Measurements from ENCODE around the gene ZNF385B.
"Not testable (repeated sequence)": the region's sequence is repeated elsewhere in the genome, so short reads cannot be mapped to it uniquely, and the experiment has no call there.

ZNF385B gene

DNA sequence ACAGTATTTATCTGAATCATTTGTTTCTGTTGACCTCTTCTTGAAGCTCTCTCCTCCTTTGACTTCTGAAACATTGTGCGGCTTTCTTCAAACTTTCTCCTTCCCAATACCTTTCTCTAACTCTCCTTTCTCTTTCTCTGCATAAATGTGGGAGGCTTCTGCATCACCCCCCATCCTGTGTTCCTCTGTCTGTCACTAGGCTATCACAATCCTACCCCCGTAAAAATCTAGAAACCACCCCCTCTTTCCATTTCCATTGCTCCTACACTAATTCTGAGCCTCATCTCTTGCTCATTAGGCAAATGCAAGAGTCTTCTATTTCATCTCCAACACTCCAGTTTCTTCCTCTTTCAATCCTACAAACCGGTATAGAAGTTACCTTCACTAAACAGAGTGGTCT, 32.2 kb upstream of the ZNF385B start:
- H3K4me3 ChIP-seq (ENCODE audit: low read depth, low read length), result no peak overlapping the region
- in situ Hi-C loops (cut with HindIII; ENCODE audit: low sequenced_read_pairs), result no loop called here
- no peak for DNase-seq (ENCODE audit: low read depth, low spot score)
- TF ChIP-seq, protein P1, sequence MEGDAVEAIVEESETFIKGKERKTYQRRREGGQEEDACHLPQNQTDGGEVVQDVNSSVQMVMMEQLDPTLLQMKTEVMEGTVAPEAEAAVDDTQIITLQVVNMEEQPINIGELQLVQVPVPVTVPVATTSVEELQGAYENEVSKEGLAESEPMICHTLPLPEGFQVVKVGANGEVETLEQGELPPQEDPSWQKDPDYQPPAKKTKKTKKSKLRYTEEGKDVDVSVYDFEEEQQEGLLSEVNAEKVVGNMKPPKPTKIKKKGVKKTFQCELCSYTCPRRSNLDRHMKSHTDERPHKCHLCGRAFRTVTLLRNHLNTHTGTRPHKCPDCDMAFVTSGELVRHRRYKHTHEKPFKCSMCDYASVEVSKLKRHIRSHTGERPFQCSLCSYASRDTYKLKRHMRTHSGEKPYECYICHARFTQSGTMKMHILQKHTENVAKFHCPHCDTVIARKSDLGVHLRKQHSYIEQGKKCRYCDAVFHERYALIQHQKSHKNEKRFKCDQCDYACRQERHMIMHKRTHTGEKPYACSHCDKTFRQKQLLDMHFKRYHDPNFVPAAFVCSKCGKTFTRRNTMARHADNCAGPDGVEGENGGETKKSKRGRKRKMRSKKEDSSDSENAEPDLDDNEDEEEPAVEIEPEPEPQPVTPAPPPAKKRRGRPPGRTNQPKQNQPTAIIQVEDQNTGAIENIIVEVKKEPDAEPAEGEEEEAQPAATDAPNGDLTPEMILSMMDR (IDR thresholded peaks at IDR 0.05; ENCODE audit: low read depth, low read length), result no peak

DNA sequence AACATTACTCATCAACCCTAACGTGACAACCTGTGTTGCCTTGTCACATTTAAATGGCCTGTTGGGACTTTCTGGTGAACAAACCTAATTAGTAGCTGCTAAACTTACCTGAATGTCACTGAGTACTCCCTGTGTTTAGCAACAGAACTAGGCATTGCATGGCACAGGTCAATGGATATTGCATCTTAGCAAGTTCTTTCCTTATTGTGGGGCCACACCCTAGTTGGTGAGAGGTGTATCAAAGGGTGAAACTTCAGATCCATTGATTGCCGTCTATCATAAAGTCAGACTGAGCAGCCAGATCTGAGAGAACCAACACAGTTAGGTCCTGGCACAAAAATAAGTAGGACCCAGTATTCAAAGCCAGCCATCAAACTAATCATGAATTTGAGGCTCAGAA, 29.8 kb upstream of the ZNF385B start:
- TF ChIP-seq, protein P1 (IDR thresholded peaks at IDR 0.05; ENCODE audit: low read depth, low read length), result no peak
- DNase-seq (ENCODE audit: low read depth, low spot score), result no peak
- no peak overlapping the region for H3K4me3 ChIP-seq (ENCODE audit: low read depth, low read length)
- in situ Hi-C loops (cut with HindIII; ENCODE audit: low sequenced_read_pairs), result no loop called here

DNA sequence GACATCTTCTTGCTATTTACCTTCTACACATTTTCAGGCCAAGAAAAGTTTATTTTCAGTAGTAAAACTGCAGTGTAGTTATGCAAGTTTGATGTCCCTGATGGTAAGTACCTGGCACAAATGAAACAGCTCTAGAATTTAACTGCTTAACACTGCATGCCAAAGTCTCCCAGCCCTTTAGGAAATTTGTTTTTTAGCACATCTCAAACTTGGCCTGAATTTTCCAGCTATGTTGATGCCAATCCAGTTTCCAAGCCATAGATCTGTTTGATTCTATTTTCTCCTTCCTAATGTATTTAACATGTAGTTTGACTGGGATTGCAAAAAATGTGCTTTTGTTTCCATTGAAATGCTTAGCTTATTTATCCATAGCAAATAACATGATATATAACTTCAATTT, 29.3 kb upstream of the ZNF385B start:
- TF ChIP-seq, protein P1 (IDR thresholded peaks at IDR 0.05; ENCODE audit: low read depth, low read length), result no peak
- no peak overlapping the region for H3K4me3 ChIP-seq (ENCODE audit: low read depth, low read length)
- in situ Hi-C loops (cut with HindIII; ENCODE audit: low sequenced_read_pairs), result no loop called here
- no peak for DNase-seq (ENCODE audit: low read depth, low spot score)

DNA sequence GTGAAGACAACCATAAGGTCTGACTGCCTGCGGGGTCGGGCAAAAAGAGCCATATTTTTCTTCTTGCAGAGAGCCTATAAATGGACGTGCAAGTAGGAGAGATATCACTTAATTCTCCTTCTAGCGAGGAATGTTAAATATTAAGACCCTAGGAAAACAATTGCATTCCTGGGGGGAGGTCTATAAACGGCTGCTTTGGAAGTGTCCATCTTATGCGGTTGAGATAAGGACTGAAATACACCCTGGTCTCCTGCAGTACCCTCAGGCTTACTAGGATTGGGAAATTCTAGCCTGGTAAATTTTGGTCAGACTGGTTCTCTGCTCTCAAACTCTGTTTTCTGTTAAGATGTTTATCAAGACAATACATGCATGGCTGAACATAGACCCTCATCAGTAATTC, 27.2 kb upstream of the ZNF385B start:
- in situ Hi-C loops (cut with HindIII; ENCODE audit: low sequenced_read_pairs); DNase-seq (ENCODE audit: low read depth, low spot score); H3K4me3 ChIP-seq (ENCODE audit: low read depth, low read length): not testable (repeated sequence)

DNA sequence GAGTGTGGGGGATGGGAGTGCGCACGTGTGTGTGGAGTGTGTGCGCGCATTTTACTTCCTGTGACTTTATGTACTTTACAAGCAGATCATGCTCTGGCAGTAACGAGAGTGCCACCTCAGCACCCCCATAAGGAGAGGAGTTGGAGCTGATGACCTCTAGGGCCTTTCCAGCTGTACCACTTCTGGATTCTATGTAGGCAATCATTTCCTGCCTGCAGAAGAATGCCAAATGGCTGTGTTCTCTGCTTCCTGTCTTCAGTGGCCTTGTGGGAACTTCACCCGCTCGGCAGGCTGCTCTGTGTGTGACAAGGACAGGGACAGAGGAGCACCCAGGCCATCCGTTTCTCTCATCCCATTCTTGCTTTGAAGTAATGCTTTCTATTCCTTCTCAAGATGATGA, 22.8 kb upstream of the ZNF385B start:
- in situ Hi-C loops (cut with HindIII; ENCODE audit: low sequenced_read_pairs), result no loop called here
- TF ChIP-seq, protein P1 (IDR thresholded peaks at IDR 0.05; ENCODE audit: low read depth, low read length), result no peak
- no peak overlapping the region for H3K4me3 ChIP-seq (ENCODE audit: low read depth, low read length)
- DNase-seq (ENCODE audit: low read depth, low spot score), result no peak

DNA sequence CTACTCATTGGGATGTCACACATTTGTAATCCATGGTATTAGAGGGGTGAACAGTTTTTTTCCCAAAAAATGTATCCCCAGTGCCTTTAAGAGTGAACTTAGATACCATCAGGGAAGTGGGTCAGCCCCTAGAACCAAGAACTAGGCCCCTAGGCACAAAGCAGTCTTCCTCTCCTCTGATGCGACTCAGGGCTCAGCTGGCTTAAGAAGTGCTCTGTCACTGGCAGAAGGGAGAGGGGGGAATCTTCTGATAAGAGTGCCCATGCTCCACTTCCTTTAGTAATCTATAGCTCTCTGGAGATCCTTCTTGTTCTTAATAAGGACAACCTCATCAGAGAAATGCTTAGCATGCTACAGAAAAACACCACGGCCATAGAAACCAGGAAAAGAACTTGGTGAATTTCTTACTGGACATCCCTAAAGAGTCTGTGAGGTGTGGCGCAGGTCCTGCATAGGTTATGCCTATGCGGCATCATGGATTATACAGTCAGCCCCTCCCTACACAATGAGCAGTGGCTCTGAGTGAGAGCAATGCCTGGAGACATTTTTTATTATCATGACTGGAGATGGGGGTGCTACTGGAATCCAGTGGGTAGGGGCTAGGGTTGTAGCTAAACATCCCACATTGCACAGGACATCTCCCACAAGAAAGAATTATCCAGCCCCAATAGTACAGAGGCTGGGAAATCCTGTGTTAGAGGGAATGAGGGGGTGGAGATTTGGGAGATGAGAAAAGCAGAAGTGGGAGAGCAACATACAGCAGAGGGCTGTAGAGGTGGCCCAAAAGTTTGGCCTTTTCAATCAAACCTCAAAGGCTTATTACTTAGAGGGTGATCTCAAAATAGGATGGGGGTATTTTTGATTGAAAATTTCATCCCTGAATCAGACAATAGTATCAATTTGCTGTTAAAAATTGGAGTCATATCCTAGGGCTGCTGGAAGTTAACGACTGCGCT, 21.7 kb upstream of the ZNF385B start:
- TF ChIP-seq, protein P1 (IDR thresholded peaks at IDR 0.05; ENCODE audit: low read depth, low read length), result no peak
- H3K4me3 ChIP-seq (ENCODE audit: low read depth, low read length), result no peak overlapping the region
- no peak for DNase-seq (ENCODE audit: low read depth, low spot score)
- in situ Hi-C loops (cut with HindIII; ENCODE audit: low sequenced_read_pairs), result no loop called here

DNA sequence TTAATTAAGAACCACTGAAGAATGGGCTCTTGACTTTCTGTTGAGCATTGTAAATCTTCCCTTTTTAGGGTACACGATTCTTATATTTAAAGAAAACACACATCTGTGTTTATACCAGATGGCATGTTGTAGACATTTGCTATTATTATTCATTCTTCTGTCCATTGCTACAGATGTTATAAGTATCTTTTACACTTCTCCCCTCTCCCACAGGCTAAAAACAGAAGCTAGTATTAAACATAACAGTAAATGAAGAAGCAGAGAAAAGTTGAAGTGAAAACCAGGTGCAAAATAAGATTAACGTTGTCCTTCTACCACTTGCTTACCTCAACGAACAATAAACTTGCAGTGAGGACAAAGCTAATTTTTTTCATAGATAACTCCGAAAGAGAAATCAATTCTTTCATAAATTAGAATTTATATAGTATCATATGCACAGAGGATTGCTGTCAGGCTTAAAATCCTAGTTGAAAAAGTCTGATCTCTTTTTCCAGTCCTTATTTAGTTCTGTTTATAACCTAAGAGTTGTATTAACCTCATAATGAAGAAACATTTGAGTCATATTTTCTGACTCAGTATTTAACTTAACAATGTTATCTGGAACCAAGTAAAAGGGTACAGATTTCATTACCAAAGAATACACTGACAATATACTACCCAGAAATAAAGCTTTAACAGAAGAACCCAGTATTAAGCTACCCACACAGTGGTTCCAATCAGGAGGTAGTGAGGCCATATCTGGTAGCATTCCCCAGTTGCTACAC, 16.4 kb upstream of the ZNF385B start:
- no peak overlapping the region for H3K4me3 ChIP-seq (ENCODE audit: low read depth, low read length)
- TF ChIP-seq, protein P1 (IDR thresholded peaks at IDR 0.05; ENCODE audit: low read depth, low read length), result no peak
- in situ Hi-C loops (cut with HindIII; ENCODE audit: low sequenced_read_pairs), result no loop called here
- no peak for DNase-seq (ENCODE audit: low read depth, low spot score)

All from astrocyte of the spinal cord (primary cell).